Activated naive CD4-positive, alpha-beta T cell treated with anti-CD3 and anti-CD28 coated beads, Interleukin-2, amount 50 U/mL, for 72 hours (primary cell): ENCODE data around the gene TGM3. TPM values are rescaled to one million over a fixed set of nuclear protein-coding genes. Genes with fewer than 3 reads are reported as not detected.

Experiments
- ATAC-seq, 2 donors: fragments of 150-1000 bp; cut with Tn5 transposase; 2 replicates each; pipeline ENCODE4 v1.10.0; 2021; ENCODE audit warnings: mild to moderate bottlenecking in 2 of 2, moderate library complexity in 2 of 2
- DNase-seq, 2 donors: peaks; one replicate each; pipeline ENCODE4 v3.0.0; 2021 to 2022; ENCODE audit warnings: low spot score in 2 of 2
- H3K27ac Mint-ChIP-seq, 2 donors: one replicate each; pipeline ENCODE4 v1.8.0; 2022; ENCODE audit warnings: mild to moderate bottlenecking in 2 of 2, mixed read lengths in 2 of 2
- H3K36me3 Mint-ChIP-seq, 2 donors: one replicate each; pipeline ENCODE4 v1.8.0; 2022; ENCODE audit warnings: mixed read lengths in 2 of 2
- H3K9me3 Mint-ChIP-seq, 2 donors: one replicate each; pipeline ENCODE4 v1.8.0; 2022; ENCODE audit warnings: mixed read lengths in 2 of 2
- total RNA-seq, 2 donors: library from RNA; stranded (reverse); gene quantifications; one replicate each; pipeline ENCODE4 v1.2.3, GENCODE V29; 2022

TGM3 gene
- total RNA-seq, 2 donors from 2014 or later, result 0.16 TPM; not detected in 1

- H3K9me3 Mint-ChIP-seq, result no peaks in the 10 kb centered on the region
- H3K36me3 Mint-ChIP-seq, result no peaks in the 10 kb centered on the region
- DNase-seq, result no peak
- no peak for ATAC-seq
- H3K27ac Mint-ChIP-seq, result no peak overlapping the region
Measured at GRCh38 chr20:2378893-2379292, 83.1 kb downstream of the TGM3 start.

GRCh38 chr20:2379511-2380229 lies 83.9 kb downstream of the TGM3 start:
- DNase-seq (no peak), ATAC-seq (peak; percentile 92 to 95)
- H3K36me3 Mint-ChIP-seq, result no peaks in the 10 kb centered on the region
- H3K27ac Mint-ChIP-seq, result no peak overlapping the region
- H3K9me3 Mint-ChIP-seq, result no peaks in the 10 kb centered on the region

- no peak for ATAC-seq
- Mint-ChIP-seq H3K27ac (no peak within 1 kb of the TSS), H3K36me3 (no peaks in the 10 kb centered on the region), H3K9me3 (no peaks in the 10 kb centered on the region)
- DNase-seq, result no peak
Measured at GRCh38 chr20:2380601-2381000, 84.8 kb downstream of the TGM3 start, which contains the start of gene TGM6. Gene TGM6 (plus strand): TSS chr20:2380901. CDS start chr20:2380969, 68 bp downstream.

GRCh38 chr20:2381303-2381702 lies 85.5 kb downstream of the TGM3 start:
- no peaks in the 10 kb centered on the region for H3K36me3 Mint-ChIP-seq
- ATAC-seq, result no peak
- H3K27ac Mint-ChIP-seq, result no peak overlapping the region
- no peaks in the 10 kb centered on the region for H3K9me3 Mint-ChIP-seq
- no peak for DNase-seq

- Mint-ChIP-seq H3K9me3 (no peaks in the 10 kb centered on the region), H3K36me3 (no peaks in the 10 kb centered on the region), H3K27ac (no peak overlapping the region)
- DNase-seq, result no peak
- ATAC-seq, result no peak
Measured at GRCh38 chr20:2382833-2383232, 87.0 kb downstream of the TGM3 start.

GRCh38 chr20:2385026-2385425 lies 89.2 kb downstream of the TGM3 start:
- DNase-seq, result no peak
- ATAC-seq, result no peak
- no peak overlapping the region for H3K27ac Mint-ChIP-seq
- H3K9me3 Mint-ChIP-seq, result peaks cover 0 to 4% of the 10 kb centered on the region in 2 donors
- H3K36me3 Mint-ChIP-seq, result no peaks in the 10 kb centered on the region

GRCh38 chr20:2385496-2385895 lies 89.7 kb downstream of the TGM3 start:
- no peak for ATAC-seq
- DNase-seq, result no peak
- Mint-ChIP-seq H3K27ac (no peak overlapping the region), H3K36me3 (no peaks in the 10 kb centered on the region), H3K9me3 (peaks cover 0 to 4% of the 10 kb centered on the region in 2 donors)

GRCh38 chr20:2386516-2387179 lies 90.8 kb downstream of the TGM3 start:
- peaks cover 0 to 4% of the 10 kb centered on the region in 2 donors for H3K9me3 Mint-ChIP-seq
- DNase-seq (no peak), ATAC-seq (peak; percentile 42 to 46)
- H3K27ac Mint-ChIP-seq, result no peak overlapping the region
- no peaks in the 10 kb centered on the region for H3K36me3 Mint-ChIP-seq

- no peak overlapping the region for H3K27ac Mint-ChIP-seq
- peak; percentile 77 to 88 for ATAC-seq
- no peaks in the 10 kb centered on the region for H3K36me3 Mint-ChIP-seq
Measured at GRCh38 chr20:2387180-2387577, 91.4 kb downstream of the TGM3 start.

GRCh38 chr20:2387580-2387979 lies 91.8 kb downstream of the TGM3 start:
- DNase-seq, result no peak
- peak in 1 of 2 donors; percentile 49 for ATAC-seq
- no peaks in the 10 kb centered on the region for H3K36me3 Mint-ChIP-seq
- no peak overlapping the region for H3K27ac Mint-ChIP-seq
- H3K9me3 Mint-ChIP-seq, result peaks cover 0 to 4% of the 10 kb centered on the region in 2 donors

More at GRCh38 chr20:2387180-2387577, 91.4 kb downstream of the TGM3 start:
- peaks cover 0 to 4% of the 10 kb centered on the region in 2 donors for H3K9me3 Mint-ChIP-seq
- peak in 1 of 2 donors; percentile 78 for DNase-seq

Other genes with a start within 250 kb of the TGM3 start
- 10 to 100 TPM; 23.5 to 23.8 TPM for gene STK35, start 194.2 kb upstream of the TGM3 start, total RNA-seq
- gene TGM6, start 84.9 kb downstream of the TGM3 start, total RNA-seq, result not detected
- 100 to 1,000 TPM; 384 to 461 TPM for gene SNRPB, start 174.8 kb downstream of the TGM3 start, total RNA-seq
- gene ZNF343, start 212.9 kb downstream of the TGM3 start, total RNA-seq, result 10 to 100 TPM in 1 of 2 donors, 1 to 10 TPM in 1; 7.7 to 13.7 TPM
- gene TMC2, start 240.6 kb downstream of the TGM3 start, total RNA-seq, result not detected